Liver (tissue), 9 donors: ENCODE data around the gene CATSPERZ. TPM values are rescaled to one million over a fixed set of nuclear protein-coding genes. Genes with fewer than 3 reads are reported as not detected.

Experiments used
- DNase-seq: peaks from one replicate; pipeline ENCODE4 v3.0.0-alpha.2; 2017; ENCODE audit warnings: low spot score
- H3K27ac ChIP-seq, 2 donors: one replicate each; pipeline ENCODE4 v1.7.0; 2013; ENCODE audit warnings: inconsistent platforms in 2 of 2, low read length in 2 of 2, control low read depth in 1 of 2, low read depth in 1 of 2, mild to moderate bottlenecking in 1 of 2
- H3K27me3 ChIP-seq, 4 donors: one replicate each; pipeline versions ENCODE4 v1.6.1 to v1.7.0; 2013; ENCODE audit warnings: low read length in 3 of 4, inconsistent platforms in 1 of 4, mild to moderate bottlenecking in 1 of 4, moderate library complexity in 1 of 4; ENCODE audit not compliant: control insufficient read depth in 4 of 4, insufficient read depth in 4 of 4
- H3K36me3 ChIP-seq, 4 donors: one replicate each; pipeline versions ENCODE4 v1.6.1 to v1.7.0; 2013; ENCODE audit warnings: low read length in 3 of 4, mild to moderate bottlenecking in 3 of 4, low read depth in 1 of 4, moderate library complexity in 1 of 4; ENCODE audit not compliant: control insufficient read depth in 4 of 4, insufficient read depth in 3 of 4
- H3K4me1 ChIP-seq, 4 donors: one replicate each; pipeline versions ENCODE4 v1.6.1 to v1.7.0; 2013; ENCODE audit warnings: low read length in 3 of 4, mild to moderate bottlenecking in 3 of 4, moderate library complexity in 1 of 4; ENCODE audit not compliant: control insufficient read depth in 4 of 4, insufficient read depth in 4 of 4
- H3K4me3 ChIP-seq, 3 donors: one replicate each; pipeline versions ENCODE4 v1.6.1 to v1.7.0; 2013; ENCODE audit warnings: low read length in 3 of 3, control low read depth in 1 of 3, low read depth in 1 of 3, mild to moderate bottlenecking in 1 of 3
- H3K9ac ChIP-seq, 2 donors: one replicate each; pipeline ENCODE4 v1.7.0; 2013; ENCODE audit warnings: low read length in 2 of 2, mild to moderate bottlenecking in 2 of 2, moderate library complexity in 2 of 2, control low read depth in 1 of 2, low read depth in 1 of 2
- H3K9me3 ChIP-seq, 4 donors: one replicate each; pipeline versions ENCODE4 v1.6.1 to v1.7.0; 2013; ENCODE audit warnings: low read length in 3 of 4; ENCODE audit not compliant: control insufficient read depth in 4 of 4
- EGR1 ChIP-seq, 2 donors: IDR thresholded peaks; 2 replicates each; pipeline ENCODE4 v1.6.1; 2016 to 2018; ENCODE audit warnings: antibody characterized with exemption in 2 of 2, low read depth in 2 of 2
- FOXA2 ChIP-seq: IDR thresholded peaks from 2 replicates; pipeline ENCODE4 v1.6.1; 2016; ENCODE audit warnings: antibody characterized with exemption
- GABPA ChIP-seq, 2 donors: IDR thresholded peaks in 1 of 2; conservative IDR thresholded peaks in 1 of 2; 2 replicates each; pipeline ENCODE4 v1.6.1; 2016; ENCODE audit warnings: antibody characterized with exemption in 2 of 2, mild to moderate bottlenecking in 1 of 2, moderate library complexity in 1 of 2
- HNF4G ChIP-seq: IDR thresholded peaks from 2 replicates; pipeline ENCODE4 v1.6.1; 2016; ENCODE audit warnings: antibody characterized with exemption
- JUND ChIP-seq, 2 donors: IDR thresholded peaks; 2 replicates each; pipeline ENCODE4 v1.6.1; 2016; ENCODE audit warnings: antibody characterized with exemption in 2 of 2
- NR2F2 ChIP-seq: IDR thresholded peaks from 2 replicates; pipeline ENCODE4 v1.6.1; 2016; ENCODE audit warnings: antibody characterized with exemption
- TAF1 ChIP-seq: conservative IDR thresholded peaks from 2 replicates; pipeline ENCODE4 v1.6.1; 2016; ENCODE audit warnings: antibody characterized with exemption, mild to moderate bottlenecking
- YY1 ChIP-seq: IDR thresholded peaks from 2 replicates; pipeline ENCODE4 v1.6.1; 2016; ENCODE audit warnings: antibody characterized with exemption, mild to moderate bottlenecking
- WGBS: extraction: QIAGEN DNeasy Blood & Tissue Kit; methylation state at CpG from one replicate; pipeline ENCODE4 v1.1.7; 2013; 5-methylcytosine and 5-hydroxymethylcytosine counted together
- polyA plus RNA-seq, 2 donors: library from polyadenylated mRNA; stranded (reverse) in 1 of 2; unstranded in 1 of 2; fragments of 200-250 nt in 1 of 2; fragments of >200 nt in 1 of 2; fragmentation: Nextera tagmentation in 1 of 2; extraction: Ambion mirVana in 1 of 2; gene quantifications; one replicate each; pipeline versions ENCODE4 v1.2.1 to v1.2.3, GENCODE V29; 2013 to 2015
- total RNA-seq, 2 donors: library from RNA; depleted of rRNA; stranded (reverse); fragments of >200 nt; gene quantifications; one replicate each; pipeline ENCODE4 v1.2.3, GENCODE V29; 2014
- TF ChIP-seq, protein P1 (sequence below): fragments of 150-350 bp; IDR thresholded peaks from 2 replicates; pipeline ENCODE4 v1.5.1; 2017; ENCODE audit warnings: improper control_type of control experiment, low read depth, low read length; ENCODE audit not compliant: missing input control
- TF ChIP-seq, protein P2 (sequence below): IDR thresholded peaks from 2 replicates; pipeline ENCODE4 v1.6.1; 2016; ENCODE audit warnings: antibody characterized with exemption, mild to moderate bottlenecking
- TF ChIP-seq, protein P3 (sequence below): IDR thresholded peaks from 2 replicates; pipeline ENCODE4 v1.6.1; 2016; ENCODE audit warnings: antibody characterized with exemption
- donor health status: healthy.
- donor health status: healthy.
- donor health status: healthy.
- donor health status: healthy.
- donor health status: healthy.

CATSPERZ gene
- total and polyA plus RNA-seq, 4 donors, result 0.42 TPM; not detected in 3

DNA sequence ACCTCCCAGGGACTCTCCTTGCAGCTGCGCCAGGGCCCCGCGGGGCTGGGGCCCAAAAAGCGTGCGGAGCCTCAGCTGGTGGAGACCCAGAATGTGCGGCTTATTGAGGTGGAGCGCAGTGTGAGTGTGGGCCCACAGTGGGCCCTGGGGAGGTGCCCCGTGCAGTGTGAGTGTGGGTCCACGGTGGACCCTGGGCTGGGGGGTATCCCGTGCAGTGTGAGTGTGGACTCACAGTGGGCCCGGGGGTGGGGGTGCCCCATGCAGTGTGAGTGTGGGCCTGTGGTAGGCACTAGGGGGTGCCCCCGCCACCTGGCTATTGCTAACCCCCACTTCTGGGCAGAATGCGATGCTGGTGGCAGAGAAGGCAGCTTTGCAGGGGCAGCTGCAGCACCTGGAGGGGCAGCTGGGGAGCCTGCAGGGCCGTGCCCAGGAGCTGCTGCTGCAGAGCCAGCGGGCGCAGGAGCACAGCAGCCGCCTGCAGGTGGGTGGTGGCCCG is 51.0 kb downstream of the CATSPERZ start:
- no peaks in the 10 kb centered on the region for H3K36me3 ChIP-seq
- no peaks in the 10 kb centered on the region for H3K9me3 ChIP-seq
- no peak overlapping the region for H3K4me3 ChIP-seq
- no peak for DNase-seq
- H3K27me3 ChIP-seq, result no peaks in the 10 kb centered on the region
- TF ChIP-seq GABPA (IDR thresholded peaks at IDR 0.05 in 1 of 2, conservative IDR thresholded peaks at IDR 0.05 in 1 of 2), result no peak
- TF ChIP-seq, protein P1, sequence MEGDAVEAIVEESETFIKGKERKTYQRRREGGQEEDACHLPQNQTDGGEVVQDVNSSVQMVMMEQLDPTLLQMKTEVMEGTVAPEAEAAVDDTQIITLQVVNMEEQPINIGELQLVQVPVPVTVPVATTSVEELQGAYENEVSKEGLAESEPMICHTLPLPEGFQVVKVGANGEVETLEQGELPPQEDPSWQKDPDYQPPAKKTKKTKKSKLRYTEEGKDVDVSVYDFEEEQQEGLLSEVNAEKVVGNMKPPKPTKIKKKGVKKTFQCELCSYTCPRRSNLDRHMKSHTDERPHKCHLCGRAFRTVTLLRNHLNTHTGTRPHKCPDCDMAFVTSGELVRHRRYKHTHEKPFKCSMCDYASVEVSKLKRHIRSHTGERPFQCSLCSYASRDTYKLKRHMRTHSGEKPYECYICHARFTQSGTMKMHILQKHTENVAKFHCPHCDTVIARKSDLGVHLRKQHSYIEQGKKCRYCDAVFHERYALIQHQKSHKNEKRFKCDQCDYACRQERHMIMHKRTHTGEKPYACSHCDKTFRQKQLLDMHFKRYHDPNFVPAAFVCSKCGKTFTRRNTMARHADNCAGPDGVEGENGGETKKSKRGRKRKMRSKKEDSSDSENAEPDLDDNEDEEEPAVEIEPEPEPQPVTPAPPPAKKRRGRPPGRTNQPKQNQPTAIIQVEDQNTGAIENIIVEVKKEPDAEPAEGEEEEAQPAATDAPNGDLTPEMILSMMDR, result no peak
- H3K27ac ChIP-seq, result no peak overlapping the region
- no peak overlapping the region for H3K9ac ChIP-seq
- peaks cover 0 to 17% (median 9%) of the 10 kb centered on the region in 4 donors for H3K4me1 ChIP-seq
- WGBS, result 95% methylated on average over 18 of the region's 18 CpGs

DNA sequence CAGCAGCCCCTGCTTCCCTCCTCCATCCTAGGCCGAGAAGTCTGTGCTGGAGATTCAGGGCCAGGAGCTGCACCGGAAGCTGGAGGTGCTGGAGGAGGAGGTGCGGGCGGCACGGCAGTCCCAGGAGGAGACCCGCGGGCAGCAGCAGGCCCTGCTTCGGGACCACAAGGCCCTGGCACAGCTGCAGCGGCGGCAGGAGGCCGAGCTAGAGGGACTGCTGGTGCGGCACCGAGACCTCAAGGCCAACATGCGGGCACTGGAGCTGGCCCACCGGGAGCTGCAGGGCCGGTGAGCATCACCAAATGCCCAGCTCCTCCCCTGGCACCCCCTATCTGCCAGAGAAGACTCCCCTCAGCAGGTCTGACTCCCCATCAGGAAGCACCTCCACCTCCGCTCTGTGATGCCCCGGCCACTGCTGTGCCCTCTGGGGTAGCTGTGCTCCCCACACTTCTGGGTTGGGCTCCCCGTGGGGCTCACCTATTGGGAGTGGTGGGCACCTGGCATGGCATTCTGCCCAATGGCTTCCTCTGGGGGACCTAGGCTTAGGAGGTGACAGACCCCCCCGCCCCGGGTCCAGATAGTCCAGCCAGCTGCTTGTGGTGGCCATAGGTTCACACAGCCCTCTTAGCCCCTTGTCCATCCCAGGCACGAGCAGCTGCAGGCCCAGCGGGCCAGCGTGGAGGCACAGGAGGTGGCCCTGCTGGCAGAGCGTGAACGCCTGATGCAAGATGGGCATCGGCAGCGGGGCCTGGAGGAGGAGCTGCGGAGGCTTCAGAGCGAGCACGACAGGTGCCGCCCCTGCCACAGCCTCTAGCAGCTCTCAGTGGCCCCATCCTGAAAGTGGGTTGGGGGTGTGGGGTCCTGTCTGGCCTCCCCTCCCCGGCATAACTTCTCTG is 52.2 kb downstream of the CATSPERZ start:
- DNase-seq, result no peak
- WGBS, result 96% methylated on average over 33 of the region's 33 CpGs

DNA sequence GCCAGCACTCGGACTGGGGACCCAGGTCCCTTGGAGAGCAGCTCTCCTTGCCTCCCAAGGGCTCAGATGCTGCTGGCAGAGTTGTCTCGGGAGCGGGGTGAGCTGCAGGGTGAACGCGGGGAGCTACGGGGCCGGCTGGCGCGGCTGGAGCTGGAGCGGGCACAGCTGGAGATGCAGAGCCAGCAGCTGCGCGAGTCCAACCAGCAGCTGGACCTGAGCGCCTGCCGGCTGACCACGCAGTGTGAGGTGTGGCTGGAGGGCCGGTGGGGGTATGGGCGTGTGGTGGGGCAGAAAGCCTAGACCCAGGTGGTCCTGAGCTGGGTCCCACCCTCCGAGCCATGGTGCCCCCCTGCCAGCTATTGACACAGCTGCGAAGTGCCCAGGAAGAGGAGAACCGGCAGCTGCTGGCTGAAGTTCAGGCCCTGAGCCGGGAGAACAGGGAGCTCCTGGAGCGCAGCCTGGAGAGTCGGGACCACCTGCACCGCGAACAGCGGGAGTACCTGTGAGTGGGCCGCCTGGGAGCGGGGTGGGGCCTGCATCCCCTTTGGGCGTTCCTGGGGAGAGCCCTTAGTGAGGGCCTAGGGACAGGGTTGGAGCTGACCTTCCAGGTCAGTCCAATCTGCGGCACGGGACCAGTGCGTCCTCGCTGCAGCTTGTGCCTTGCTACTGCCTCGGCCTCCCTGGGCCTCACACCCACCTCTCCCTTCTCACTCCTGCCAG is 53.0 kb downstream of the CATSPERZ start:
- Histone ChIP-seq H3K9me3 (no peaks in the 10 kb centered on the region), H3K9ac (no peak overlapping the region), H3K27ac (no peak overlapping the region), H3K27me3 (no peaks in the 10 kb centered on the region), H3K4me3 (no peak overlapping the region), H3K36me3 (no peaks in the 10 kb centered on the region), H3K4me1 (peaks cover under 1 to 20% (median 12%) of the 10 kb centered on the region in 4 donors)
- 92% methylated on average over 34 of the region's 34 CpGs for WGBS
- no peak for DNase-seq
- TF ChIP-seq, protein P1, result no peak
- TF ChIP-seq EGR1 (IDR thresholded peaks at IDR 0.05; ENCODE audit: low read depth in 2 of 2), result no peak
- no peak for TF ChIP-seq FOXA2
- no peak for TF ChIP-seq NR2F2
- no peak for TF ChIP-seq TAF1
- TF ChIP-seq, protein P2, sequence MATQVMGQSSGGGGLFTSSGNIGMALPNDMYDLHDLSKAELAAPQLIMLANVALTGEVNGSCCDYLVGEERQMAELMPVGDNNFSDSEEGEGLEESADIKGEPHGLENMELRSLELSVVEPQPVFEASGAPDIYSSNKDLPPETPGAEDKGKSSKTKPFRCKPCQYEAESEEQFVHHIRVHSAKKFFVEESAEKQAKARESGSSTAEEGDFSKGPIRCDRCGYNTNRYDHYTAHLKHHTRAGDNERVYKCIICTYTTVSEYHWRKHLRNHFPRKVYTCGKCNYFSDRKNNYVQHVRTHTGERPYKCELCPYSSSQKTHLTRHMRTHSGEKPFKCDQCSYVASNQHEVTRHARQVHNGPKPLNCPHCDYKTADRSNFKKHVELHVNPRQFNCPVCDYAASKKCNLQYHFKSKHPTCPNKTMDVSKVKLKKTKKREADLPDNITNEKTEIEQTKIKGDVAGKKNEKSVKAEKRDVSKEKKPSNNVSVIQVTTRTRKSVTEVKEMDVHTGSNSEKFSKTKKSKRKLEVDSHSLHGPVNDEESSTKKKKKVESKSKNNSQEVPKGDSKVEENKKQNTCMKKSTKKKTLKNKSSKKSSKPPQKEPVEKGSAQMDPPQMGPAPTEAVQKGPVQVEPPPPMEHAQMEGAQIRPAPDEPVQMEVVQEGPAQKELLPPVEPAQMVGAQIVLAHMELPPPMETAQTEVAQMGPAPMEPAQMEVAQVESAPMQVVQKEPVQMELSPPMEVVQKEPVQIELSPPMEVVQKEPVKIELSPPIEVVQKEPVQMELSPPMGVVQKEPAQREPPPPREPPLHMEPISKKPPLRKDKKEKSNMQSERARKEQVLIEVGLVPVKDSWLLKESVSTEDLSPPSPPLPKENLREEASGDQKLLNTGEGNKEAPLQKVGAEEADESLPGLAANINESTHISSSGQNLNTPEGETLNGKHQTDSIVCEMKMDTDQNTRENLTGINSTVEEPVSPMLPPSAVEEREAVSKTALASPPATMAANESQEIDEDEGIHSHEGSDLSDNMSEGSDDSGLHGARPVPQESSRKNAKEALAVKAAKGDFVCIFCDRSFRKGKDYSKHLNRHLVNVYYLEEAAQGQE, result no peak
- no peak for TF ChIP-seq JUND (IDR thresholded peaks at IDR 0.05)
- no peak for TF ChIP-seq YY1
- TF ChIP-seq, protein P3, sequence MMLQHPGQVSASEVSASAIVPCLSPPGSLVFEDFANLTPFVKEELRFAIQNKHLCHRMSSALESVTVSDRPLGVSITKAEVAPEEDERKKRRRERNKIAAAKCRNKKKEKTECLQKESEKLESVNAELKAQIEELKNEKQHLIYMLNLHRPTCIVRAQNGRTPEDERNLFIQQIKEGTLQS, result no peak
- no peak for TF ChIP-seq HNF4G

More for the DNA sequence above, 52.2 kb downstream of the CATSPERZ start:
- Histone ChIP-seq H3K4me1 (peaks cover 0 to 17% (median 9%) of the 10 kb centered on the region in 4 donors), H3K27ac (no peak overlapping the region), H3K27me3 (no peaks in the 10 kb centered on the region), H3K36me3 (no peaks in the 10 kb centered on the region), H3K9ac (no peak overlapping the region), H3K4me3 (no peak overlapping the region), H3K9me3 (no peaks in the 10 kb centered on the region)
- TF ChIP-seq FOXA2 (no peak), TAF1 (no peak), EGR1 (IDR thresholded peaks at IDR 0.05; ENCODE audit: low read depth in 2 of 2) (no peak)
